Loucy (cell line): ENCODE measurements around the gene PRR15L.

ENCODE experiments used
- H2AFZ ChIP-seq: fragments of 200-600 bp; sonication (generic); 2 replicates; pipeline ENCODE4 v1.6.0; 2016; ENCODE audit warnings: antibody characterized with exemption, mild to moderate bottlenecking, low read length, moderate library complexity
- H3F3A ChIP-seq: fragments of 200-600 bp; 2 replicates; pipeline ENCODE4 v1.6.0; 2016; ENCODE audit warnings: antibody characterized with exemption, low read depth, mild to moderate bottlenecking
- H3K27me3 ChIP-seq: fragments of 200-600 bp; sonication (generic); 2 replicates; pipeline ENCODE4 v1.6.1; 2014; ENCODE audit warnings: low read length, mild to moderate bottlenecking; ENCODE audit not compliant: insufficient read depth, poor library complexity, severe bottlenecking
- H3K36me3 ChIP-seq: fragments of 200-600 bp; sonication (generic); 2 replicates; pipeline ENCODE4 v1.6.1; 2016; ENCODE audit warnings: low read length; ENCODE audit not compliant: insufficient read depth
- H3K4me1 ChIP-seq: fragments of 200-600 bp; sonication (generic); 2 replicates; pipeline ENCODE4 v1.5.1; 2014; ENCODE audit warnings: low read length, mild to moderate bottlenecking; ENCODE audit not compliant: insufficient read depth, poor library complexity, severe bottlenecking
- H3K4me2 ChIP-seq: fragments of 200-600 bp; sonication (generic); 2 replicates; pipeline ENCODE4 v1.6.0; 2014; ENCODE audit warnings: antibody characterized with exemption, low read length, low read depth, mild to moderate bottlenecking; ENCODE audit not compliant: poor library complexity, severe bottlenecking
- H3K4me3 ChIP-seq: fragments of 200-600 bp; sonication (generic); 2 replicates; pipeline ENCODE4 v1.5.1; 2014; ENCODE audit warnings: low read length, mild to moderate bottlenecking, mixed read lengths; ENCODE audit not compliant: poor library complexity, severe bottlenecking
- H3K79me2 ChIP-seq: fragments of 200-600 bp; sonication (generic); 2 replicates; pipeline ENCODE4 v1.6.1; 2014; ENCODE audit warnings: low read length; ENCODE audit not compliant: insufficient read depth
- H3K9ac ChIP-seq: fragments of 200-600 bp; sonication (generic); 2 replicates; pipeline ENCODE4 v1.6.0; 2014; ENCODE audit warnings: mild to moderate bottlenecking, low read depth, low read length, moderate library complexity; ENCODE audit not compliant: poor library complexity, severe bottlenecking
- H3K9me2 ChIP-seq: fragments of 200-600 bp; sonication (generic); replicated peaks from 2 replicates; pipeline ENCODE4 v1.6.1; 2016; ENCODE audit warnings: low read depth, low read length, mixed read lengths
- H3K9me3 ChIP-seq: fragments of 200-600 bp; sonication (generic); 2 replicates; pipeline ENCODE4 v1.6.1; 2014; ENCODE audit warnings: mild to moderate bottlenecking, antibody characterized with exemption, low read length, low read depth; ENCODE audit not compliant: insufficient read depth
- H4K20me1 ChIP-seq: fragments of 200-600 bp; sonication (generic); 2 replicates; pipeline ENCODE4 v1.6.0; 2014; ENCODE audit warnings: antibody characterized with exemption, low read length, mild to moderate bottlenecking; ENCODE audit not compliant: insufficient read depth, poor library complexity, severe bottlenecking
- CTCF ChIP-seq: fragments of 200-600 bp; sonication (generic); conservative IDR thresholded peaks from 2 replicates; pipeline ENCODE4 v1.5.1; 2014; ENCODE audit warnings: mild to moderate bottlenecking, antibody characterized with exemption, low read length
- EZH2phosphoT487 ChIP-seq: fragments of 200-600 bp; IDR thresholded peaks from 2 replicates; pipeline ENCODE4 v1.6.1; 2018; ENCODE audit warnings: antibody characterized with exemption, mild to moderate bottlenecking, moderate library complexity, borderline replicate concordance

PRR15L gene

GRCh38 chr17:47916489-47917208 is 41.0 kb downstream of the PRR15L start:
- Histone ChIP-seq H3K4me2 (no peak overlapping the region), H3F3A (no peaks in the 10 kb centered on the region), H3K4me3 (no peak overlapping the region), H3K4me1 (no peaks in the 10 kb centered on the region), H2AFZ (no peak overlapping the region), H3K9me3 (no peaks in the 10 kb centered on the region), H3K79me2 (no peaks in the 10 kb centered on the region), H3K9ac (no peak overlapping the region), H3K9me2 (no peaks in the 10 kb centered on the region), H4K20me1 (no peaks in the 10 kb centered on the region), H3K27me3 (no peaks in the 10 kb centered on the region), H3K36me3 (peaks cover 13% of the 10 kb centered on the region; the same call in 1 of the 2 replicates)
- TF ChIP-seq CTCF = no peak
- TF ChIP-seq EZH2phosphoT487 = no peak

GRCh38 chr17:47915776-47916398 is 41.8 kb downstream of the PRR15L start:
- Histone ChIP-seq H3K4me2 (no peak overlapping the region), H3K4me3 (no peak overlapping the region), H3K4me1 (no peaks in the 10 kb centered on the region), H4K20me1 (no peaks in the 10 kb centered on the region), H3K9me2 (no peaks in the 10 kb centered on the region), H3K79me2 (no peaks in the 10 kb centered on the region), H3F3A (no peaks in the 10 kb centered on the region), H2AFZ (no peak overlapping the region), H3K36me3 (peaks cover 13% of the 10 kb centered on the region; the same call in 1 of the 2 replicates), H3K9me3 (no peaks in the 10 kb centered on the region), H3K9ac (no peak overlapping the region), H3K27me3 (no peaks in the 10 kb centered on the region)
- no peak for TF ChIP-seq CTCF
- TF ChIP-seq EZH2phosphoT487 = no peak

- H2AFZ ChIP-seq = no peak overlapping the region
- TF ChIP-seq CTCF = no peak
- no peak overlapping the region for H3K4me2 ChIP-seq
- H3K4me1 ChIP-seq = no peaks in the 10 kb centered on the region
- H3K4me3 ChIP-seq = no peak overlapping the region
- H3K36me3 ChIP-seq = peaks cover 13% of the 10 kb centered on the region; the same call in 1 of the 2 replicates
- no peaks in the 10 kb centered on the region for H3F3A ChIP-seq
- H3K27me3 ChIP-seq = no peaks in the 10 kb centered on the region
- no peaks in the 10 kb centered on the region for H3K9me2 ChIP-seq
- H4K20me1 ChIP-seq = no peaks in the 10 kb centered on the region
- H3K79me2 ChIP-seq = no peaks in the 10 kb centered on the region
- H3K9me3 ChIP-seq = no peaks in the 10 kb centered on the region
- no peak overlapping the region for H3K9ac ChIP-seq
These were observed 43.3 kb downstream of the PRR15L start for GRCh38 chr17:47914306-47914948.
